Breast epithelium (tissue), 4 donors: ENCODE measurements around the gene WNT7B. TPM values are rescaled to one million over a fixed set of nuclear protein-coding genes. Genes with fewer than 3 reads are reported as not detected.

Experiments used
- DNase-seq, 2 donors: peaks; one replicate each; pipeline ENCODE4 v3.0.0-alpha.2; 2019; ENCODE audit warnings: low spot score in 2 of 2
- H3K27ac ChIP-seq, 2 donors: fragments of 200-600 bp; sonication (generic) in 1 of 2; one replicate each; pipeline ENCODE4 v1.5.1; 2016 to 2019; ENCODE audit warnings: mild to moderate bottlenecking in 1 of 2
- H3K27me3 ChIP-seq, 2 donors: fragments of 200-600 bp; sonication (generic) in 1 of 2; one replicate each; pipeline versions ENCODE4 v1.5.1 to v1.6.0; 2017 to 2019; ENCODE audit warnings: control low read depth in 1 of 2, mild to moderate bottlenecking in 1 of 2
- H3K36me3 ChIP-seq: fragments of 200-600 bp; one replicate; pipeline ENCODE4 v1.5.1; 2019
- H3K4me1 ChIP-seq, 2 donors: fragments of 200-600 bp; sonication (generic); one replicate each; pipeline ENCODE4 v1.5.1; 2016 to 2019; ENCODE audit warnings: control low read depth in 1 of 2
- H3K4me3 ChIP-seq, 3 donors: fragments of 200-600 bp; sonication (generic); 1 replicate in 2 of 3; 2 replicates in 1 of 3; pipeline ENCODE4 v1.5.1; 2016 to 2019; ENCODE audit warnings: mild to moderate bottlenecking in 3 of 3, moderate library complexity in 2 of 3
- H3K9me3 ChIP-seq, 2 donors: fragments of 200-600 bp; sonication (generic) in 1 of 2; one replicate each; pipeline ENCODE4 v1.5.1; 2016 to 2019; ENCODE audit warnings: control low read depth in 1 of 2
- POLR2A ChIP-seq: fragments of 450-650 bp; IDR thresholded peaks from one replicate; pipeline ENCODE4 v1.6.1; 2016; ENCODE audit warnings: antibody characterized with exemption, mild to moderate bottlenecking, moderate library complexity
- POLR2AphosphoS5 ChIP-seq, 3 donors: sonication (generic); formaldehyde crosslinking; IDR thresholded peaks; one replicate each; pipeline ENCODE4 v1.6.1; 2017; ENCODE audit warnings: antibody characterized with exemption in 3 of 3
- intact Hi-C: fragments of 100-400 bp; cut with DNase I; formaldehyde crosslinking; loops from one replicate; pipeline ENCODE4 v1.15.1; 2023; ENCODE audit warnings: low total_unique reads
- total RNA-seq, 3 donors: library from RNA; depleted of rRNA; stranded (reverse); fragments of >200 nt; gene quantifications; one replicate each; pipeline ENCODE4 v1.1.0, GENCODE V29; 2016
- TF ChIP-seq, protein P1 (sequence below), 3 donors: fragments of 450-650 bp; IDR thresholded peaks; one replicate each; pipeline ENCODE4 v1.5.1; 2016 to 2017; ENCODE audit warnings: antibody characterized with exemption in 3 of 3, mild to moderate bottlenecking in 3 of 3, moderate library complexity in 3 of 3

WNT7B gene
- total RNA-seq, 3 donors from 2014 or later, result 2.2 to 2.9 TPM; not detected in 1

DNA sequence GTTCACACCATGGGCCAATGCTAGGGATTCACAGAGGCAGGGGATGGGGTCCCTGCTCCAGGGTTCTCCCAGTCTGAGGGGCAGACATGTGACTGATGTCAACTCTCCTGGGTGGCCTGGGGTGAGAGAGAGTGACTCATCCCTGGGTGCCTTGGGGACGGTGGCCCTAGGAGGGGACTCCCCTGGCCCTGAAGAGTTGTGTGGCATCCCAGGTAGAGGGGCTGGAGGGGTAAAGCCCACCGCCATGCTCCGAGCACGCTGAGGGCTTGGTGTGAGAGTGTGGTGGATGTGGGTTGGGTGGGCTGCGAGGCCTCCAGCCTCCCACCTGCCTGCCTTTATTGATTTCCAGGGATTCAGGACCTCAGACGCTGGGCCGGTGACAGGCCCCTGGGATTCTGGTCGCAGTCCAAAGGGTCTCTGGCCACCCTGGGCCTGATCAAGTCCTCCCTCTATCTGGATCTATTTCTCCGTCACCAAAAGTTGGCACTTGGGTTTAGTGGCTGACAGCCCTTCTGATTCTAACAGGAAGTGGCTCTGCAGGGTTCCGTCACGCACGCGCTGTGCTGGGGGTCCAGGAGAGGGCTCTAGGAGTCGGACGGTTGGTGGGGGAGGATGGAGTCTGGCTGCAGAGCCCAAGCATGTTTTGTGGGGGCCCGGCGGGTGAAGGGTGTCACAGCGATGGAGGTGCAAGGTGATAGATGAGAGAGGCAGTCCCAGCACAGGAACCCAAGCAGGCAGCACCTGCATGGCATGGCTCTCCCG lies 27.3 kb upstream of the WNT7B start:
- DNase-seq, result no peak
- TF ChIP-seq POLR2AphosphoS5 (IDR thresholded peaks at IDR 0.05) (no peak), POLR2A (no peak)
- TF ChIP-seq, protein P1, sequence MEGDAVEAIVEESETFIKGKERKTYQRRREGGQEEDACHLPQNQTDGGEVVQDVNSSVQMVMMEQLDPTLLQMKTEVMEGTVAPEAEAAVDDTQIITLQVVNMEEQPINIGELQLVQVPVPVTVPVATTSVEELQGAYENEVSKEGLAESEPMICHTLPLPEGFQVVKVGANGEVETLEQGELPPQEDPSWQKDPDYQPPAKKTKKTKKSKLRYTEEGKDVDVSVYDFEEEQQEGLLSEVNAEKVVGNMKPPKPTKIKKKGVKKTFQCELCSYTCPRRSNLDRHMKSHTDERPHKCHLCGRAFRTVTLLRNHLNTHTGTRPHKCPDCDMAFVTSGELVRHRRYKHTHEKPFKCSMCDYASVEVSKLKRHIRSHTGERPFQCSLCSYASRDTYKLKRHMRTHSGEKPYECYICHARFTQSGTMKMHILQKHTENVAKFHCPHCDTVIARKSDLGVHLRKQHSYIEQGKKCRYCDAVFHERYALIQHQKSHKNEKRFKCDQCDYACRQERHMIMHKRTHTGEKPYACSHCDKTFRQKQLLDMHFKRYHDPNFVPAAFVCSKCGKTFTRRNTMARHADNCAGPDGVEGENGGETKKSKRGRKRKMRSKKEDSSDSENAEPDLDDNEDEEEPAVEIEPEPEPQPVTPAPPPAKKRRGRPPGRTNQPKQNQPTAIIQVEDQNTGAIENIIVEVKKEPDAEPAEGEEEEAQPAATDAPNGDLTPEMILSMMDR (IDR thresholded peaks at IDR 0.05), result no peak
- H3K4me1 ChIP-seq, result peaks cover 17 to 18% of the 10 kb centered on the region in 2 donors
- intact Hi-C loops, result no loop called here
- no peak overlapping the region for H3K4me3 ChIP-seq
- H3K27me3 ChIP-seq, result no peaks in the 10 kb centered on the region
- H3K36me3 ChIP-seq, result no peaks in the 10 kb centered on the region
- no peak overlapping the region for H3K27ac ChIP-seq
- H3K9me3 ChIP-seq, result no peaks in the 10 kb centered on the region

DNA sequence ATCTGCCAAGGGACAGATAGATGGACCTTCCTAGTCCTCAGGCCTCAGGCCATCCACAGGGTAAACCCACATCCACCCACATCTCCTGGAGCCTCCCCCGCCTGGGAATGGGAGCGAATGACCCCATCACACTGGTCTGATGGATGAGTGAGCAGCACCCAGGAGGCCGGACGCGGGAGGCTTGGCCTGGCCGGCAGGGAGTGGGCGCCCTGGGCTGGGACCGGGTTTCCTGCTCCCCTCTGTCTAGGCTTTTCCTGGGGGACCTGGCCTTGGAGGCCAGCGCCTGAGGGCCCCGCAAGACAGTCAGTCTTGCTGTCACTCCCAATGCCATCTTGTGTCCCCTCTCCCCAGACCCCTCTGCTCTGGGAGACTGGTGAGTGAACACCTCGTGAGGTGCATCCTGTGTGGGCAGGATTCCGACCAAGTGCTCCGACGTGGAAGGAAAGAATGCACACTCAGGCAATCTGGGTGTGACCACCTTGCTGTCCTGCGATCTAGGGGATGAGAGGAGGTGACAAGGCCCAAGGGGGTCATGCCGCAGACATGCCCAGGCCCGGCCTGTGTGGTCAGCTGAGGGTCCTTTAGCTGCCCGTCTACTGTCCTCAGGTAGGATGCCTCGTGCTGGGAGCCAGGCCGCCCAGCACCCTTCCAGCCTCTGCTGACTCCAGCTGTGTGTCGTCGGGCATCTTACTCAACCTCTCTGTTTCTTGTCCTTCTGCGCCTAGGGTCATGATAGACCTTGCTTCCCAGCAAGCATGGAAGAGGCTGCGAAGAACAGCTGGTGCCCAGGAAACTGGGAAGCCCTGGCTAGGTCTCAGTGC lies 26.5 kb upstream of the WNT7B start:
- no peaks in the 10 kb centered on the region for H3K9me3 ChIP-seq
- no peaks in the 10 kb centered on the region for H3K27me3 ChIP-seq
- DNase-seq, result no peak
- H3K4me3 ChIP-seq, result no peak overlapping the region
- TF ChIP-seq, protein P1 (IDR thresholded peaks at IDR 0.05), result no peak
- TF ChIP-seq POLR2AphosphoS5 (IDR thresholded peaks at IDR 0.05) (no peak), POLR2A (no peak)
- H3K27ac ChIP-seq, result peak overlapping the region in 1 of 2 donors; percentile 32
- intact Hi-C loops, result no loop called here
- no peaks in the 10 kb centered on the region for H3K36me3 ChIP-seq
- H3K4me1 ChIP-seq, result peaks cover 17 to 22% of the 10 kb centered on the region in 2 donors

DNA sequence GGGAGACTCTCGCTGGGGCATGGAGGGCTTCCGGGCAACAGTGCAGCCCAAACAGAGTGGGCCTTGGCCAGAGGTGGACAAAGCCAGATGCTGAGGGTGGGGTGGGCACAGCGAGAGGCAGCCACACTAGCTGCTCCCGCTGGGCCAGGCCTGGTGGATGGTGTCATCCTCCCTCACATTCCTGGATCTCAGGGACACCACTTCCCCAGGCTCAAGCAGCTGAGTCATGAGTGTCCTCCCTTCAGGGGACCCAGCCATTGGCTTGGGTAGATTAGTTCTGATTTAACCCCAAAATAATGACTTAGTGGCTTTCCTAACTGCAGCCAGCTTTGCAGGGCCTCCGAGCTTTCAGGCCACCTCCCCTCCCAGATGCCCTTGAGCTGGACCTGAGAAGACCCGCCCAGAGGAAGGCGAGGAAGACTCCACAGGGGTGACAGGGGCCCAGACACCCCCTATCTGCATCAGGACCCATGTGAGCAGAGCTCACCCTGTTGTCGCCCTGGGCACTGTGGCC lies 25.9 kb upstream of the WNT7B start:
- Histone ChIP-seq H3K4me1 (peaks cover 17 to 18% of the 10 kb centered on the region in 2 donors), H3K27ac (no peak overlapping the region), H3K9me3 (no peaks in the 10 kb centered on the region), H3K27me3 (no peaks in the 10 kb centered on the region), H3K36me3 (no peaks in the 10 kb centered on the region), H3K4me3 (no peak overlapping the region)
- TF ChIP-seq POLR2AphosphoS5 (IDR thresholded peaks at IDR 0.05) (no peak), POLR2A (no peak)
- TF ChIP-seq, protein P1 (IDR thresholded peaks at IDR 0.05), result no peak
- intact Hi-C loops, result no loop called here
- no peak for DNase-seq

DNA sequence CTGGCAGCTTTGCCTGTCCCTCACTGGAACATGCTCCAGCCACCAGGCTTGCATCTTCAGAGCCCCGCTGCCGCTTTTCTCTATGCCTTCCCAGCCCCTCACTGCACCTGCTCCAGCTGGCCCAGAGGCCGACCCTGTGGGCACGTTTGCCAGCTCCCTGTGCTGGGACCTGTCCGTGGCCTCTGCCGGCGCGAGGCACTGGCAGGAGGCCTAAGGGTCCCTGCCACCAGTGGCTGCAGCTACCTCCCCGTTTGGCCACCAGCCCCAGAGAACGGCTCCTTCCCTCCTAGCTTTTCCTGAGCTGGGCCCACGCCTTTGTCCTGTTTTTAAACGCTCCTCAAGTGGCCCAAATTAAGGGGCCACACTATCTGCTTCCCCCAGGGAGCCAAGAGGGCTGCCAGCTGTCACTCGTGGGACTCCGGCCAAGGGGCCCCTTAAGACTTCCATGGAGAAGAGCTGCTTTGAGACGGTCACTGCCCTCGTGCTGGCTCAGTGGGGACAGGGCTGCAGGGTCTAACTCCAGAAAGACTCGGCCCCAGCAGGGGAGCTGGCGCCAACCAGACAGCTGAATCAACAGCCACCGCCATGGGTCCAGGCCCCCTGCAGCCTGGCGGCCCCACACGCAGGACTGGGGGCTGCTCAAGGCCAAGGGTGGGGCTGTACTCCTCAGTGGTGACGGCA lies 24.6 kb upstream of the WNT7B start:
- Histone ChIP-seq H3K4me3 (no peak overlapping the region), H3K9me3 (no peaks in the 10 kb centered on the region), H3K27ac (peak overlapping the region in 1 of 2 donors; percentile 19), H3K36me3 (no peaks in the 10 kb centered on the region), H3K4me1 (peaks cover 7 to 12% of the 10 kb centered on the region in 2 donors), H3K27me3 (no peaks in the 10 kb centered on the region)
- DNase-seq, result no peak
- TF ChIP-seq POLR2A (no peak), POLR2AphosphoS5 (IDR thresholded peaks at IDR 0.05) (no peak)
- TF ChIP-seq, protein P1 (IDR thresholded peaks at IDR 0.05), result no peak
- intact Hi-C loops, result no loop called here
